Stimulated activated CD4-positive, alpha-beta T cell treated with anti-CD3 and anti-CD28 coated beads, Interleukin-1b, Interleukin-23, amount 100 ng/mL, for 24 hours (primary cell): ENCODE measurements around the gene TRABD.

Experiments
- DNase-seq, 4 experiments: peaks; one replicate each; pipeline ENCODE4 v3.0.0-alpha.2; 2020; ENCODE audit warnings: low read depth in 4 of 4, low spot score in 1 of 4

TRABD gene

DNA sequence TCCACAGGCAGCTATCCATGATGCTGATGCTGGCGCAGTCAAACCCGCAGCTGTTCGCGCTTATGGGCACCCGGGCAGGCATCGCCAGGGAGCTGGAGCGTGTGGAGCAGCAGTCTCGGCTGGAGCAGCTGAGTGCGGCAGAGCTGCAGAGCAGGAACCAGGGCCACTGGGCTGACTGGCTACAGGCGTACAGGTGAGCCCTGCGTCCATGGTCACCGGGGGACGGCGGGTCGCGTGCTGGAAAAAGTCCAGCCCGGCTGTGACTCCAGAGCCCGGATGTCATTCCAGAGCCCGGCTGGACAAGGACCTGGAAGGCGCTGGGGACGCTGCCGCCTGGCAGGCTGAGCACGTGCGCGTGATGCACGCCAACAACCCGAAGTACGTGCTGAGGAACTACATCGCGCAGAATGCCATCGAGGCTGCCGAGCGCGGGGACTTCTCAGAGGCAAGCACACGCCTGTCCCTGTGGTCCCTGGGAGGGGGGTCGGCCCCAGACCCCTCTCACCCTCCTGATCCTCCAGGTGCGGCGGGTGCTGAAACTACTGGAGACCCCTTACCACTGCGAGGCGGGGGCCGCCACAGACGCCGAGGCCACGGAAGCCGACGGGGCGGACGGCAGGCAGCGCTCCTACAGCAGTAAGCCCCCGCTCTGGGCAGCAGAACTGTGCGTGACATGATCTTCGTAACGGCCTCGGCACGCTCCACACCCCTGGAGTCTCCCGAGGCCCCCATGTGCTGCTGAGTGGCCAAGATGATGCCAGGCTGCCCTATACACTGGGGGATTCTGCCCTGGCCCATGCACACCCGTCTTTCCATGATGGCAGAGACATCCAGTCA lies 31.2 kb downstream of the TRABD start:
- DNase-seq, result no peak

DNA sequence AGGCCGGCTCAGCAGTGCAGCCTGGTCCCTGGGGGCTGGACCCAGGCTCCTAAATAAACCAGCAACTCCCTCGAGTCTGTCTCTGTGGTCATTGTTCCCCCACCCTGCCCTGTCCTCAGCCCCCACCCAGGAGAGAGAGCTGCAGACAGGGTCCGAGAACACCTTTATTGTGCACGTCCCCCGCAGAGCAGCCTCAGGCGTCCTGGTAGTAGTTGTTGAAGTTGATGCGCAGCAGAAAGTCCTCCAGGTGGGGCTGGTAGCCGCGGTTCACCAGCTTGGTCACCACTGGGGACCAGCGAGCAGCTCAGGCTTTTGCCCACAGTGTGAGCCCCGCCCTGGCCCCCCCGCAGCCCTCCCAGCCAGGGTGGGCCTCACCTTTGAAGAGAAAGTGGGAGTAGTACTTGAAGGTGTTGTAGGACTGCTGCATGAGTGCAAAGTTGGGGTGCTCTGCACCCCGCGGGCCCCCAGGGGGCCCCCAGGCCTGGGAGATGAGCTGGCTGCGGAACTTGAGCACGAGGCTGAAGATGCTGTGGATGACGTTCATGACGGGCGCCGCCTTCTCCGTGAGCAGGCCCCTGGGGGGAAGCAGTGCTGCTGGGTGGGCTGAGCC lies 31.9 kb downstream of the TRABD start:
- DNase-seq, result no peak

DNA sequence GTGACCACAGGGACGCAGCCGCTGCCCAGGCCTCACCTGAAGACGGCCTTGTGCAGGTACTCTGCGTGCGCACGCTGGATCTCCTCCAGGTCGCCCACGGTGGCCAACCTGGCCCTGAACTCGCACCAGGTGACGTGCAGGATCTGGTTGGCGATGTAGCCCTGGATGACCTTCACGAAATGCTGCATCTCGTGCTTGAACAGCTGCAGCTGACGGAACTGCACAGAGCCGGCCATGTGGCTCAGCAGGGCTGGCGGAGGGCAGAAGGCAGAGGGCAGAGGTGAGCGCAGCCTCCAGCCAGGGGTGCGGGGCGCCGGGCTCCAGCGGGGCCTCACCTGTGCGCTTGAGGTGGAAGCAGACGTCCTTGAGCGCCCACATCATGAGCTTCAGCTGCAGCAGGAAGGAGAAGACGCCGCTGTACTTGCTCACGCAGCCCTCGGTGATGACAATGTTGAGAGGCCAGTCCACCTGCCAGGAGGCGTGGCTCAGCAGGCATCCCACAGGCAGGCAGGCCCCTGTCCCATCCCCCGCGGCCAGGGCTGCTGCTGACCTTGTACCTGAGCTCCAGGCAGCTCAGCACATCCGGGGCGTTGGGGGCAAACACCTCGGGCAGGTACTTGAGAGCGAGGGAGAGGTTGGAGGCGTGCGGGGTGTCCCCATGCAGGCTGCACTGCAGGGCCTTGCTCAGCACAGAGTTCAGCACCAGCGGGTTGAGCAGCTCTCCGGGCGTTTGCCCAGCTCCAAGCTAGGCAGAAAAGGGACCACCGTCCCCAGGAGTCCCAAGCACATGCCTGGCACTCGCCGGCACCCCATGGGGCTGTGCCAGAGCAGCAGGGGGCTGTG lies 32.7 kb downstream of the TRABD start:
- no peak for DNase-seq

DNA sequence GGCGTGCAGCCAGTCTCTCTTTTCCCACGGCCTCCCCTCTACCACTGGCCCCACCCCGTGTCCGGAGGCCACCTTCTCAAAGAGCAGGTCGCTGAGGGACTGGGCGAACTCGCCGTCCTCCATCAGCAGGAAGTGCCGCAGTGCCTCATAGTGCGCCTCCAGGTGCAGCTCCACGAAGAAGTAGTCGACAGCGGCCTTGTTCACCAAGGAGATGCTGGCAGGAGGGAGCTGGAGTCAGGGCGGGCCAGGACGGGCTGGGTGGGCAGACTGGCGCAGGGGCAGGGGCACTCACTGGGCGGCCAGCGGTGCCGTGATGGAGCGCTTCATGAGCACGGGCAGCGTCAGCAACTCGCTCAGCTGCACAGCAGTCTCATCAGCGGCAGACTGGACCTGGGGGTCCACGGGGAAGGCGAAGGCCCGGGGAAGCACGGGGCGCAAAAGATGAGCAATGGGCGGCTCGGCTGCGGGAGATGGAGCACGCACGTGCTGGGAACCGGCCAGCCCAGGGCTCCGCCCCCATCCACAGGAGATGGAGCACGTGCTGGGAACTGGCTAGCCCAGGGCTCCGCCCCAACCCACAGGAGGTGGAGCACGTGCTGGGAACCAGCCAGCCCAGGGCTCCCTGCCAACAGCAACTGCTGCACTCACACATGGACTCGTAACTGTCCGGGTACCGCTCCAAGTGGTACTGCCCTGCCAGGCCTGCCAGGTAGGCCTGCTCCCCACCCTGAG lies 33.4 kb downstream of the TRABD start:
- no peak for DNase-seq

DNA sequence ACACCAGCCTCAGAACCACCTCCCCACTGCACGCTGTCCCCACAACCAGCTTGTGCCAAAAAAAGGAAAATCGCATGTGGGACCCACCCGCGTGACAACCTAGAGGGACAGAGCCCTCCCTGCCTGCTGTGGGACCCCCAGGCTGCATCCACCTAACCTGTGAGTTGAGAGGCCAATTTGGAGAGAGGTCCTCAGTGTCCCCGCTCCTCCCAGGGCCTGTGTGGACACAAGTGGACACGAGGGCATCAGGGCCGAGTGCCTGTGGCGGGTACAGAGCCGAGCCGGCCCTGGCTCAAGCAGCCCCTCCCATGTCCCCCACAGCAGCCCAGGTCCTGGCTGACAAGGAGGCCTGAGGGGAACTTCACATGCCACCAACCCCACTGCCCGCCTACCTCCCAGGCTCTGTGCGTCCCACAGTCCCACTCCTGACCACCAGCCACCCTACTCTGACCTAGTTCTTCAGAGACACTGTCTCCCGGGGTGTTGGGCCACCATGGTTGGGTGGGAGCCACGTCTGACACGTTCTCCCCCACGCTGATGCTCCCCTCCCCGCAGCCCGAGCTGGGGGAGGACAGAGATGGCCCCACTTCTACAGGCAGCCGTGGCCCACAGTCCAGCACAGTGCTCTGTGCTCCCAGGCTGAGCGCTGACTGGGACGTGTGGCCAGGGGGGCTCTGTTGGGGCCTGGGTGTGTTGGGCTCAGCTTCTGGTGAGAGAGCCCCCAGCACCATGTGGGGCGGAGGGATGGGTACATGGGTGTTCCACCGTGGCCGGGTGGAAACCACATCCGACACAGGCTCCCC lies 34.3 kb downstream of the TRABD start:
- DNase-seq, result no peak

DNA sequence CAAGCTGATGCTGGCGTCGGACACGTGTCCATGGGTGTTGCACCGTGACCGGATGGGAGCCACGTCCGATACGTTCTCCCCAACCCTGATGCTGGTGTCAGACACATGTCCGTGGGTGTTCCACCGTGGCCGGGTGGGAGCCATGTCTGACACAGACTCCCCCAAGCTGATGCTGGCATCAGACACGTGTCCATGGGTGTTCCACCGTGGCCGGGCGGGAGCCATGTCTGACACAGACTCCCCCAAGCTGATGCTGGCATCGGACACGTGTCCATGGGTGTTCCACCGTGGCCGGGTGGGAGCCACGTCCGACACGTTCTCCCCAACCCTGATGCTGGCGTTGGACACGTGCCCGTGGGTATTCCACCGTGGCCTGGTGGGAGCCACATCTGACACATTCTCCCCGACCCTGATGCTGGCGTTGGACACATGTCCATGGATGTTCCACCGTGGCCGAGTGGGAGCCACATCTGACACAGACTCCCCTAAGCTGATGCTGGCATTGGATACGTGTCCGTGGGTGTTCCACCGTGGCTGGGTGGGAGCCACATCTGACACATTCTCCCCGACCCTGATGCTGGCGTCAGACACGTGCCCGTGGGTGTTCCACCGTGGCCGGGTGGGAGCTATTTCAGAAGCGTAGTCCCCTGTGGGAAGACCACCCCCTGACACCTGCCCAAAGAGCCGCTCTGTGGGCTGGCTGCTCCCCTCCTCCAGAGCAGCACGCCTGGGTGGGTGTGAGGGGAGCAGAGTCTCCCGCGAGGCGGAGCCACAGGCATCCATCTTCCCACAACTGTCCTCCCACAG lies 35.1 kb downstream of the TRABD start:
- DNase-seq, result no peak

DNA sequence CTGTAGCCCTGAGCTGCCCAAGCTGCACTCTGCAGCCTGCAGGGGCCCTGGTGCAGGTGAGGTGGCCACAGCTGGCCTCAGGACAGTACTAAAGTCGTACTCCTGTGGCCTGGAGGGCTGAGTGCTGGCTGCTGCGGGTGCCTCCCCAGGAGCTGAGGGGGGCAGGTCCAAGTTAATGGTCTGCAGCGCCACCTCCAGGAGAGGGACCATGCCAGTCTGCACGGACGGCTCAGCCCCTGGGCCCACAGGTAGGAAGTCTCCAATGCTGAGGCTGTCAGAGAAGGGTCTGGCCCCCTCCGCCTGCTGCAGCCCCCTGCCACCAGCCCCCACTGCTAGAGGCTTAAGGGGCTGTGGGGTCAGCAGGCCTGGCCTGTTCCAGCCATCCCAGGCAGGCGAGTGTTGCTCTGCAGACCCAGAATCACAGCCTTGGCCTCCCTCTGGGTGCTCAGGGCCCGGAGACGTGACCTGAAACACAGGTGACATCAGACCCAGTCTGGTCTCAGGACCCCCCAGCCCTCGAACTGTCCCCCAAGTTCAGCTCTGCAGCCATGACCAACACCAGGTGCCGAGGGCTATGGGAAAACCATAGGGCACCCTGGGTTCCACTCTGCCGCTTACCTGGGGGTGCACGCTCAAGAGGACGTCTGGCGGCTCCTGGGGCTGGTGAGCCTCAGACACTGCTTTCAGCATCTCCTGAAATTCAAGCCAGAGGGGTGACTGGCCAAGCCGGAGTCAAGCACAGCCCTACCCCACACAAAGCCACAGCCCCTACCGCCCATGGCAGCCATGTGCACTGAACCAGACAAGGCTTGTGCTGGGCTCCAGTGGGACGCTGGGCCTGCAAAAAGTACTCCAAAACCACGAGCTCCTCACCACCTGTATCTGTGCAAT lies 35.9 kb downstream of the TRABD start:
- no peak for DNase-seq

DNA sequence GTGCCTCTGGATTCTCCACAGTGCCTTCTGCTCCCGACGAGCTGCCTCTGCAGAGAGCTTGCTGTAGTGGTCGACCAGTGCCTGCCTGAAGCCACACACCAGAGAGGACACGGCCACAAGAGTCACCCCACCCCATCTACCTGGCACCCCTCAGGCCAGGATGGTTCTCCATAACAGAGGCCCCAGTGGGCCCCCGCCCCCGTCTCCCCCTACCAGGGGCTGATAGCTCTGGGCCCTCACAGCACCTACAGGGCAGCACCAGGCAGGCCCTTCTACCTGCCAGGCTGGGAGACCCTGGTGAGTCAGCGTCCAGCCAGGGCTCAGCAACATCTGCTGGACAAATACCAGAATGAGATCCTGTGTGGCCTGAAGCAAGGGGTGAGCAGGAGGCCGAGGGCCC lies 36.8 kb downstream of the TRABD start:
- no peak for DNase-seq

DNA sequence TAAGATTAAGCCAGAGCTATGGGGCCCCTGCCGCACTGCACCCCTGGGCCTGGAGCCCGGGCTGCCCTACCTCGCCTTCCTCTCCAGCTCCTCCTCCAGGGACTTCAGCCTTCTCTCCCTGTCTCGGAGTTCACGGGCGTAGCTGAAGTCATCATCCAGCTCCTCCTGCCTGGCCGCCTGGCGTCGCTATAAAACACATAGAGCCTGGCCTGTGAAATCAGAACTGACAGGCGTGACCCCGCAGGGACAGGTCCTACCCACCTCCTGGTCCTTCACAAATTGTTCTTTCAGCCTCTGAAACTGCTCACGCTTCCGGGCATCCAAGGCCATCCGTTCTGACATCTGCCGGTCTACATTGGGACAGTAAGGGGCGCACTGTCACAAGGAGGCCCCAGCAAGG lies 38.4 kb downstream of the TRABD start:
- no peak for DNase-seq

DNA sequence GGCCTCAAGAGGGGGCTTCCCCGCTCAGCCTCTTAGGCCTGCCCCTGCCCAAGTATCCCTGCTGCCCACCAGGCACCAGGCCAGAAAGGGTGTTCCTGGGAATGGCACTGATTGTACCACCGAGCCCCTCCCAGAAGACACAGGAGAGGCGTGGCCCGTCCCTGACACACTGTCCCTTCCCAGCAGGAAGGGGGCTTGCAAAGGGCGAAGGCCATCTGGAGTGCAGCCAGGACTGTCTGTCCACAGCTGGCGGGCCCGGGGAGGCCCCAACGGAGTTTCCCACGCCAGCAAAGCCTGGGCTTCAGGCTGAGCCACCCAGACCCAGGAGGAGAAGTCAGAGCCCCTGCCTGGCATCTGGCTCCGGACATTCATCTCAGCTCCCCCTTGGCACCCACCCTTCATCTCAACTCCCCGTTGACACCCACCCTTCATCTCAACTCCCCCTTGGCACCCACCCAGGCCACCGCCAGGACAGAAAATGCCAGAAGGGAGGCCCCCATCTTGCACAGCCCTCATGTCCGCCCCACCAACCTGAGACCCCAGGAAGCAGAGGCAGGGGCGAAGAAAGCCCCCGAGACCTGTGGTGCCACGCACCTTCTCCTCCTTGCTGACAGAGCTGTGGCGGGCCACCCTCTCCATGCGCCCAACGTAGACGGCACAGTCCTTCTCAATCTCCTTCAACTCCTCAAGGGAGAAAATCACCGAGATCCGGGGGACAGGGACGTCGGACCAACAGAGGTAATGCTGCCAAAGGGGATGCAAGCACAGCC lies 39.7 kb downstream of the TRABD start:
- no peak for DNase-seq

DNA sequence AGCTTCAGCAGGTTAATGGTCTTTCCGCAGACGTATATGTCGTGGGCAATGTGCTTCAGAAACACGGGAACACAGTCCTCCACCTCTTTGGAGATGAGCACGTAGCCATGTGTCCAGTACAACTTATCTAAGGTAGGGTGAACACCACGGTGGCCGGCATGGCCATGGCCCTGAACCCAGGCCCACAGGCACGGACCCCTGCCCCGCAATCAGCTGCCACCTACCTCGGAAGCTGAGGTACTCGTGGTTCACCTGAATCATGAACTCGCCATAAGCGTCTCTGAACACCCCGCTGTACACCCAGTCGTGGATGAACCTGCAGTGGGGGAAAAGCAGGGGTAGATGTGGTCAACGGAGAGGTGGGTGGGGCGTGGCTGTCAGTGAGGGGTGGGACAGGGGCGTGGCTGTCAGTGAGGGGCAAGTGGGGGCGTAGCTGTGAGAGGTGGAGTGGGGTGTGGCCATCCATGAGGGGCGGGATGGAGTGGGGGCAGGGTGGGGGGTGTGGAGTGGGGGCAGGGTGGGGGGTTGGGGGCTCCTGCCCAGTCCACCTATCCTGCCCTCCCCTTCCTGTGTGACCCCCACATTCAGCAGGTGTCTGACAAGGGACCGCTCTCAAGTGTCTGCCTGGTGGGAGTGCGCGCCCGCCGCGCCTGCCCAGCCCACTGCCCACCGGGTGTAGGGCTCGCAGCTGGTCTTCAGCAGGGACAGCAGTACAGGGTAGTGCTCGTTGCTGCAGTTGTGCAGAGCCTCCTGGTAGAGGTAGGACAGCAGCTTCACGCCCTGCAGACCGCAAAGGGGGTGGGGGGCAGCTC lies 40.6 kb downstream of the TRABD start:
- no peak for DNase-seq

DNA sequence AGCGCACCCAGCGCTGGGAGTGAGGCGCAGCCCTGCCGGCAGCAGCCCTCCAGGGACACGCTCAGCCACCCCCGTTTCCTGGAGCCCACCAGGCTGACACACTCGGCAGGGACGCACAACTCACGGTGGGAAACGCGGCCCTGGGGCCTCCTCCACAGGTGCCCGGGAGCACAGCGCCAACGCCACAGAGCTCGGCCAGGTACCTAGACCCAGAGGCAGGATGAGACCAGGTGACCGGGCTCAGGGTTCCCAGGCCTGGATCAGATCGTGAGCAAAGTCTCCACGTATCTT lies 41.1 kb downstream of the TRABD start:
- no peak for DNase-seq

DNA sequence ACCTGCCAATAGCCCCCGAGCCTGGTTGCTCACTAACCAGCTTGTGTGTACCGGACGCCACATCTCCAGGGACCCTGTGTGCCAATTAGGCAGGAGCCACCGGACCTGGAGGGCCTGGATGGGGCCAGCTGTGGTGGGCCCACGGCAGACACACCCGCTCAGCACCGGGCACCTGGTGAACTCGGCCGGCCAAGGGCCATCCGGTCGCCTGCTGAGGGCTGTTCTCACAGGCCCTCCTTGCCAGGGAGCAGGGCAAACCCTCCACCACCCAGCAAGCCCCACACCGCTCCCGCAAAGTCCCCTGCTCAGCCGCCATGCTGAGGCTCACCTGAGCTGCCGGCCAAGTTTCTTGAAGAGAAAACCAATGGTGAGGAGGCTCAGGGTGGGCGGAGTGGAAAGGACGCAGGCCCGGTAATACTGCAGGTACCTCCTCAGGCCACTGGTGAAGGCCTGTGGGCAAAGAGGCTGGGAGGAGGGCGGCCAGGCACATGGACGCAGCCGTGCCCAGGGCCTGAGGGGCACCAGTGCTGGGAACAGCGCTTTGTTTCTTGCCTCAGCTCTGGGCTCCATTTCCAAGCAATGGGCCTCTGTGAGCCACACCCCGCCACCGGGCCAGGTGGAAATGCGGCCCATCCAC lies 42.0 kb downstream of the TRABD start:
- DNase-seq, result no peak

DNA sequence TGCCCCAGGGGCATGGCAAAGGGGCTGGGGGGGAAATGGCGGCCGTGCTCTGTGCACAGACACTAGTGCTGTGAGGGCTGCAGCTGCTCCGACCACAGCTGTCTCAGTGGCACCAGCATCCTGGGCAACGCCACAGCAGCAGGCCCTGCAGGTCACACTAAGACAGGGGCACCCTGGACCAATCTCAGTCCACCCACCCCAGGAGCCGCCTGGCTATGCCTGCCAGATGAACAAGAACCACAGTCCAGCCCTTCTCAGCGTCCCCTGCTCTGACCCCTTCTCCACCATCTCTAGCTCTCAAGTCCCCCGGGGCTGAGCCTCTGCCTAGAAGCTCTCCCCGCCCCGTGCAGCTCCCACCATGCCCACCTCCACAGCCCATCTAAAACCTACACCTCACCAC lies 42.7 kb downstream of the TRABD start:
- no peak for DNase-seq

DNA sequence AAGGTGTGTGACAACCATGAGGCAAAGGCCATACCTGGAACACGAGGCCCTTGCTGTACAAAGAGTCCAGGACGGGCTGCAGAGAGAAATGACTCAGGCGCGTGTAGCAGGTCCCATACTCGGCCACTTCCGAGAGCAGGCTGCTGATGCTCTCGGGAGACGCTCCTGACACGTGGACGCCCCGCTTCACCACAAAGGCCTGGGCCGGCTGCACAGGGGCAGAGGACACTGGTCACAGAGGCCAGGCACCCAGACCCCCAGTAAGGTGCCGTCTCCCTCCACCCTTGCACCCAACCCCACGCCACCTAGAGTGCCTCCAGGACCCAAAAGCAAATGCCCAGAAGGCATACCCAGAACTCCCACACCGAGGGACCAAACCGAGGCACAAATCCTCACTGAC lies 43.7 kb downstream of the TRABD start:
- DNase-seq, result no peak

DNA sequence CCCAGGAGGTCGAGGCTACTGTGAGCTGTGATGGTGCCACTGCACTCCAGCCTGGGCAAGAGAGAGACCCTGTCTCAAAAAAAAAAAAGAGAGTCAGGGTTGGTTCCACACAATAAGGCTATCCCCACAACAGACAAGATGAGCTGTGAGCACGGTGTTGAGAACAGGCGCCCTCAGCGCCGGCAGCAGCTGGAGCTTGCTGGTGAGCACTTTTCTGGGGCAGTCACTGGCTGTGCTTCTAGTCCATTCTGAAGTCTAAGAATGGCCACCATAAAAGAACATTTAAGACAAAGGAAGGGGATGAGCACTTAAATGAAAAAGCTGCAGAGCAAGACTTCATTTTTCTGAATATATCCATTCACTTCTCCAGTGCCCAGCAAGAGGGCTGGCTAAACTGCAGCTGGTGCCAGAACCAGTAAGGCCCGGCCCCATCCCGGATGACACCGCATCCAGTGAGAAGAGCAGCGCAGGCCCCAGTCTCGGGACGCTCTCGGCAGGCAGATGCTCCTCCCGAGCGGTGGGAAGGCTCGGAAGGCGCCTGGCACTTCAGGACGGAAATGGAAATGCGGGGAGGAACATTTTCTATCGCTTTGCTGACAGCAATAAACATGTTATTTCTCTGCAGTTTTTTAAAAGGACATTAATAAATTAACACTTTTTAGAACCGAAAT lies 46.9 kb downstream of the TRABD start:
- no peak for DNase-seq
